Calu3 (cell line): ENCODE measurements around the gene PSMC3IP. TPM values are rescaled to one million over a fixed set of nuclear protein-coding genes. Genes with fewer than 3 reads are reported as not detected.

Experiments used
- BruUV-seq: library from RNA; stranded (reverse); fragments of 400-500 nt; replicated peaks from 2 replicates; lab custom pipeline; 2021; lab: Mats Ljungman, UMichigan
- CTCF ChIA-PET: fragments of 300-600 bp; sonication (Branson Sonifier 250); formaldehyde crosslinking; loops from one replicate; lab custom pipeline; 2022; ENCODE audit warnings: antibody characterized with exemption; lab: Charles Lee
- DNase-seq: peaks from one replicate; pipeline ENCODE4 v3.0.0; 2022
- H3K27ac Mint-ChIP-seq: one replicate; pipeline ENCODE4 v1.8.0; 2022; ENCODE audit warnings: mixed read lengths; ENCODE audit not compliant: unreplicated experiment
- H3K27me3 Mint-ChIP-seq: one replicate; pipeline ENCODE4 v1.8.0; 2022; ENCODE audit warnings: mixed read lengths; ENCODE audit not compliant: unreplicated experiment
- H3K36me3 Mint-ChIP-seq: one replicate; pipeline ENCODE4 v1.8.0; 2022; ENCODE audit warnings: mild to moderate bottlenecking, moderate library complexity, mixed read lengths; ENCODE audit not compliant: insufficient read depth, unreplicated experiment
- H3K4me1 Mint-ChIP-seq: one replicate; pipeline ENCODE4 v1.8.0; 2022; ENCODE audit warnings: mild to moderate bottlenecking, low read depth, mixed read lengths; ENCODE audit not compliant: unreplicated experiment
- H3K4me3 Mint-ChIP-seq: one replicate; pipeline ENCODE4 v1.8.0; 2022; ENCODE audit warnings: mild to moderate bottlenecking, low read depth, moderate library complexity, mixed read lengths; ENCODE audit not compliant: unreplicated experiment
- H3K9me3 Mint-ChIP-seq: one replicate; pipeline ENCODE4 v1.8.0; 2022; ENCODE audit warnings: low read depth, mixed read lengths; ENCODE audit not compliant: unreplicated experiment
- intact Hi-C: fragments of 100-400 bp; cut with micrococcal nuclease; formaldehyde crosslinking; loops from one replicate; pipeline ENCODE4 v1.10.0; 2022; ENCODE audit not compliant: unreplicated experiment
- total RNA-seq: library from RNA; stranded (reverse); gene quantifications from 2 replicates; pipeline ENCODE4 v1.2.3, GENCODE V29; 2022
- TF ChIP-seq, protein P1 (sequence below): fragments of 200-600 bp; IDR thresholded peaks from one replicate; pipeline ENCODE4 v1.8.0; 2022; ENCODE audit warnings: antibody characterized with exemption; ENCODE audit not compliant: unreplicated experiment

PSMC3IP gene
- total RNA-seq, 1 experiment from 2014 or later, result 31.8 TPM

DNA sequence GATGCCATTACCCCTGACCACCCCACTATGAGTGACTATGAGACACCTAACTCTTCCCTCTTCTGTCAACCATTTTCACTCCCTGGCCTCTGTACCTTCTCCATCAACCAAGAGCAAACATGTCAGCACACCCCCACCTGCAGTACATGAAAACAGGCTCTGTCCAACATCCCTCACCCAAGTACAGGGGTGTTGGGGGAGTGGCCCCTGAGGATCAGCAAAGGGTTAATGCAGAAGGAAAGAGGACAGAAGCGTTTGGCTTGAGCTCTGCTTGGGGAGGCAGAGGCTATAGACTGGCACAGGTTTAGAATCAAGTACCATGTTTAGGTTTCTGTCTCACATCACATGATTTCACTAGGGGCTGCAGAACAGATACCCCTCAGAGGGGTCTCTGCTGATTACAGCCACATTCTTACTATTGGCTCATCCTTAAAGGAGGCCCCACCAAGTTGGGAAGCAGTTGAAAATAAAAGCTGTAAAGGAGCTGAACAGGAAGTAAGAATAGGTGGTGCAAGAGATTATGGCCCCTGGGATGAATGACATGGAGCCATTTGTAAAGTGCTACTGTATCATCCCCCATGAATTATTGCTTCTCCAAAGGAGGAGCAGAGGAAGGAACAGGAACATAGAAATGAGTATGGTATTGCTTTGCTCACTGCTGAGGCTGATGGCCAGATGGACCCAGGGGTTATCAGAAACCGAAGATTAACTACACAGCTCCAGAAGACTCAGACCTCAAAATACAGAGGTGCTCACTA is 2.4 kb upstream of the PSMC3IP start:
- DNase-seq, result no peak
- no peaks in the 10 kb centered on the region for H3K27me3 Mint-ChIP-seq
- CTCF ChIA-PET, result interaction anchor here (1.1 kb wide), 1 partner anchor 184 kb away, joined by 4 read pairs; no protein-coding TSS in a partner anchor
- intact Hi-C loops, result loop anchor here (5.0 kb wide), 1 partner anchor 97 kb away; the partner anchor contains the start of gene PLEKHH3
- H3K9me3 Mint-ChIP-seq, result no peaks in the 10 kb centered on the region
- BruUV-seq, result no TSS peak
- H3K36me3 Mint-ChIP-seq, result peaks cover 79% of the 10 kb centered on the region
- TF ChIP-seq, protein P1, sequence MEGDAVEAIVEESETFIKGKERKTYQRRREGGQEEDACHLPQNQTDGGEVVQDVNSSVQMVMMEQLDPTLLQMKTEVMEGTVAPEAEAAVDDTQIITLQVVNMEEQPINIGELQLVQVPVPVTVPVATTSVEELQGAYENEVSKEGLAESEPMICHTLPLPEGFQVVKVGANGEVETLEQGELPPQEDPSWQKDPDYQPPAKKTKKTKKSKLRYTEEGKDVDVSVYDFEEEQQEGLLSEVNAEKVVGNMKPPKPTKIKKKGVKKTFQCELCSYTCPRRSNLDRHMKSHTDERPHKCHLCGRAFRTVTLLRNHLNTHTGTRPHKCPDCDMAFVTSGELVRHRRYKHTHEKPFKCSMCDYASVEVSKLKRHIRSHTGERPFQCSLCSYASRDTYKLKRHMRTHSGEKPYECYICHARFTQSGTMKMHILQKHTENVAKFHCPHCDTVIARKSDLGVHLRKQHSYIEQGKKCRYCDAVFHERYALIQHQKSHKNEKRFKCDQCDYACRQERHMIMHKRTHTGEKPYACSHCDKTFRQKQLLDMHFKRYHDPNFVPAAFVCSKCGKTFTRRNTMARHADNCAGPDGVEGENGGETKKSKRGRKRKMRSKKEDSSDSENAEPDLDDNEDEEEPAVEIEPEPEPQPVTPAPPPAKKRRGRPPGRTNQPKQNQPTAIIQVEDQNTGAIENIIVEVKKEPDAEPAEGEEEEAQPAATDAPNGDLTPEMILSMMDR, result no peak
- H3K27ac Mint-ChIP-seq, result no peak overlapping the region
- H3K4me1 Mint-ChIP-seq, result peaks cover 35% of the 10 kb centered on the region
- H3K4me3 Mint-ChIP-seq, result no peak overlapping the region

DNA sequence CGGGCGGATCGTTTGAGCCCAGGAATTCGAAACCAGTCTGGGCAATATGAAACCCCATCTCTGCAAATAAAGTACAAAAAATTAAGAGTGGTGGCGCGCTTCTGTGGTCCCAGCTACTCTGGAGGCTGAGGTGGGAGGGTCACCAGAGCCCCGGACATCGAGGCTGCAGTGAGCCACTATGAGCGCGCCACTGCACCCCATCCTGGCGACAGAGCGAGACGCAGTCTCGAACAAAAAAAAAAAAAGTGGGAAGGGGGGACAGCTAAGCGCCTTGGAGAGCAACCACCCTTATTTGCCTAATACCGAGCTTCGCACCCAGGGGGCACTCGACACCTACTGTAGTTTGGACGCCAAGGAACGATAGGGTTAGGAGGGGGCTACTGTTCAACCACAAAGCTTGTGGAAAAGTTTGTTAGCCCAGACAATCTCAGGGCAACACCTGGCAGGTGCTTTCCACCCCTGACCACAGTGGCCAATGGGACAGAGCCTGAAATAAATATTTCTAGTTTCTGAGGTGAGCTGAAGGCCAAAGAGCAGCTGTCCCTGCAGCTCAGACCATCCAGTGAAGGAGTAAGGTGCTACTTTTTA is 847 bp upstream of the PSMC3IP start:
- Mint-ChIP-seq H3K4me3 (peak overlapping the region; percentile 82), H3K27me3 (no peaks in the 10 kb centered on the region), H3K4me1 (peaks cover 40% of the 10 kb centered on the region), H3K27ac (peak overlapping the region; percentile 75), H3K36me3 (peaks cover 82% of the 10 kb centered on the region), H3K9me3 (no peaks in the 10 kb centered on the region)
- TF ChIP-seq, protein P1, result peak; percentile 95
- intact Hi-C loops, result loop anchor here (1.0 to 5.0 kb wide), 2 partner anchors 99 to 185 kb away; partner anchors contain the start of gene PLEKHH3
- DNase-seq, result peak; percentile 92
- BruUV-seq, result no TSS peak
- CTCF ChIA-PET, result interaction anchor here (0.5 to 2.7 kb wide), 34 partner anchors 8 to 420 kb away, joined by 3 to 66 read pairs (median 4); partner anchors contain the start of genes BECN1, CNTD1, CNTNAP1 and COA3

DNA sequence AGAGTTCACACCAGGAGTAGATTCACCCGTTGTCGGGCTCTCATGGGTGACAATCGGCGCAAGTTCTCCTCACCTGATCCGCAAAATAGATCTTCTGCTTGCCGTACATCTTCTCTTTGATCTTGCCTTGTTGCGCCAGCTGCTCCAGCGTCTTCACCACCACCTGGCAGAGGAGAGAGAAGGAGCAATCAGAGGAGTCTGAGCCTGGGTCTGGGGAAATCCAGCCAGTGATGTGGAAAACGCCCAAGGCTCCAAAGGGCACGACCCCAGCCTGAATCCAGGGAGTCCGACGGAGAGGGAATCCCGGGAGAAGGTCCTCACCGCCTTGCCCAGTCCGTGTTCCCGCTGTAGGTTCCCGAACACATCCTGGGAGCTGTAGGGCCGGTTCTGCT is 393 bp downstream of the PSMC3IP start:
- Mint-ChIP-seq H3K36me3 (peaks cover 84% of the 10 kb centered on the region), H3K27me3 (no peaks in the 10 kb centered on the region), H3K4me1 (peaks cover 46% of the 10 kb centered on the region), H3K9me3 (no peaks in the 10 kb centered on the region), H3K4me3 (peak overlapping the region; percentile 82), H3K27ac (peak overlapping the region; percentile 75)
- no TSS peak for BruUV-seq
- CTCF ChIA-PET, result interaction anchor here (0.6 to 2.7 kb wide), 14 partner anchors 10 to 1623 kb away, joined by 3 to 66 read pairs (median 7); partner anchors contain the start of genes ATXN7L3, BECN1, MLX and PLEKHH3
- intact Hi-C loops, result loop anchor here (5.0 kb wide), 1 partner anchor 100 kb away; the partner anchor contains the start of gene PLEKHH3
- DNase-seq, result no peak
- TF ChIP-seq, protein P1, result no peak

DNA sequence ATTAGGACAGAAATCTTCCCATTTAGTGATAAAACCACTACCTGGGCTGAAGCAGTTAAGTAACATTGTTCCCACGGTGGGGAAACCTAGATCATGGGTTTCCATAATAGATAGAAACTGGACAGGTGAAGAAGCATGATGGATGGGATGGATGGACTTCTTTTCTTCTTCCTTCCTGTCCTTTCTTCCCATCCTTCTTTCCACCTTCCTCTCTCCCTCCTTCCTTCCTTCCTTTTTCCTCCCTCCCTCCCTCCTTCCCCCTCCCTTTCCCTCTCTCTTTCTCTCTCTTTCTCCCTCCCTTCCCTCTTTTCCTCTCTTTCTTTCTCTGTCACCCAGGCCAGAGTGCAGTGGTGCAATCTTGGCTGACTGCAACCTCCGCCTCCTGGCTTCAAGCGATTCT is 3.1 kb downstream of the PSMC3IP start:
- Mint-ChIP-seq H3K27ac (no peak overlapping the region), H3K27me3 (no peaks in the 10 kb centered on the region), H3K4me1 (peaks cover 41% of the 10 kb centered on the region), H3K4me3 (no peak overlapping the region), H3K36me3 (peaks cover 85% of the 10 kb centered on the region), H3K9me3 (no peaks in the 10 kb centered on the region)
- TF ChIP-seq, protein P1, result no peak
- DNase-seq, result no peak
- CTCF ChIA-PET, result no interaction called here
- no TSS peak for BruUV-seq
- intact Hi-C loops, result no loop called here
